ENCODE measurements around the gene ALX4. TPM values are rescaled to one million over a fixed set of nuclear protein-coding genes. Genes with fewer than 3 reads are reported as not detected.

ALX4 gene
- total RNA-seq, 2 experiments from 2014 or later: not detected

- no peak overlapping the region for H3K4me3 ChIP-seq (ENCODE audit: low read depth, low read length, poor library complexity, severe bottlenecking)
- H3K36me3 ChIP-seq (ENCODE audit: insufficient read depth, low read length): no peaks in the 10 kb centered on the region
- H3K4me2 ChIP-seq (ENCODE audit: low read length): no peak overlapping the region
- intact Hi-C loops (cut with micrococcal nuclease; ENCODE audit: unreplicated experiment): no loop called here
- no peaks in the 10 kb centered on the region for H4K20me1 ChIP-seq (ENCODE audit: insufficient read depth, low read length)
- H3K79me2 ChIP-seq (ENCODE audit: insufficient read depth, low read depth, low read length): no peaks in the 10 kb centered on the region
- H2AFZ ChIP-seq (ENCODE audit: low read length): no peak overlapping the region
- DNase-seq (ENCODE audit: low spot score): no peak
- CTCF ChIA-PET (ENCODE audit: unreplicated experiment): no interaction called here
- TF ChIP-seq, protein P1, sequence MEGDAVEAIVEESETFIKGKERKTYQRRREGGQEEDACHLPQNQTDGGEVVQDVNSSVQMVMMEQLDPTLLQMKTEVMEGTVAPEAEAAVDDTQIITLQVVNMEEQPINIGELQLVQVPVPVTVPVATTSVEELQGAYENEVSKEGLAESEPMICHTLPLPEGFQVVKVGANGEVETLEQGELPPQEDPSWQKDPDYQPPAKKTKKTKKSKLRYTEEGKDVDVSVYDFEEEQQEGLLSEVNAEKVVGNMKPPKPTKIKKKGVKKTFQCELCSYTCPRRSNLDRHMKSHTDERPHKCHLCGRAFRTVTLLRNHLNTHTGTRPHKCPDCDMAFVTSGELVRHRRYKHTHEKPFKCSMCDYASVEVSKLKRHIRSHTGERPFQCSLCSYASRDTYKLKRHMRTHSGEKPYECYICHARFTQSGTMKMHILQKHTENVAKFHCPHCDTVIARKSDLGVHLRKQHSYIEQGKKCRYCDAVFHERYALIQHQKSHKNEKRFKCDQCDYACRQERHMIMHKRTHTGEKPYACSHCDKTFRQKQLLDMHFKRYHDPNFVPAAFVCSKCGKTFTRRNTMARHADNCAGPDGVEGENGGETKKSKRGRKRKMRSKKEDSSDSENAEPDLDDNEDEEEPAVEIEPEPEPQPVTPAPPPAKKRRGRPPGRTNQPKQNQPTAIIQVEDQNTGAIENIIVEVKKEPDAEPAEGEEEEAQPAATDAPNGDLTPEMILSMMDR (conservative IDR thresholded peaks at IDR 0.05; ENCODE audit: low read length): no peak
- TF ChIP-seq EZH2phosphoT487 (IDR thresholded peaks at IDR 0.05; ENCODE audit: borderline replicate concordance, low read depth, low read length): no peak
- no TSS peak for BruUV-seq (replicated peaks)
- no peak overlapping the region for H3K27ac ChIP-seq (ENCODE audit: low read depth, low read length, poor library complexity, severe bottlenecking)
- no peaks in the 10 kb centered on the region for H3K9me2 ChIP-seq (ENCODE audit: insufficient read depth, low read length)
- H3K4me1 ChIP-seq (ENCODE audit: insufficient read depth, low read length, poor library complexity, severe bottlenecking): no peaks in the 10 kb centered on the region
- POLR2A ChIA-PET: interaction anchor here (0.6 kb wide), 1 partner anchor 8 kb away, joined by 3 read pairs; no protein-coding TSS in a partner anchor
- H3K9me3 ChIP-seq (ENCODE audit: low read length): no peaks in the 10 kb centered on the region
These were observed 42.8 kb downstream of the ALX4 start for GRCh38 chr11:44267006-44267749.

GRCh38 chr11:44266056-44266780 lies 43.7 kb downstream of the ALX4 start:
- ChIA-PET POLR2A (no interaction called here), CTCF (ENCODE audit: unreplicated experiment) (no interaction called here)
- no peaks in the 10 kb centered on the region for H3K4me1 ChIP-seq (ENCODE audit: insufficient read depth, low read length, poor library complexity, severe bottlenecking)
- H2AFZ ChIP-seq (ENCODE audit: low read length): no peak overlapping the region
- H3K79me2 ChIP-seq (ENCODE audit: insufficient read depth, low read depth, low read length): no peaks in the 10 kb centered on the region
- TF ChIP-seq, protein P1 (conservative IDR thresholded peaks at IDR 0.05; ENCODE audit: low read length): no peak
- TF ChIP-seq EZH2phosphoT487 (IDR thresholded peaks at IDR 0.05; ENCODE audit: borderline replicate concordance, low read depth, low read length): no peak
- no peak overlapping the region for H3K27ac ChIP-seq (ENCODE audit: low read depth, low read length, poor library complexity, severe bottlenecking)
- no peaks in the 10 kb centered on the region for H3K36me3 ChIP-seq (ENCODE audit: insufficient read depth, low read length)
- H4K20me1 ChIP-seq (ENCODE audit: insufficient read depth, low read length): no peaks in the 10 kb centered on the region
- no peaks in the 10 kb centered on the region for H3K9me2 ChIP-seq (ENCODE audit: insufficient read depth, low read length)
- H3K4me3 ChIP-seq (ENCODE audit: low read depth, low read length, poor library complexity, severe bottlenecking): no peak overlapping the region
- intact Hi-C loops (cut with micrococcal nuclease; ENCODE audit: unreplicated experiment): no loop called here
- no peak for DNase-seq (ENCODE audit: low spot score)
- no peaks in the 10 kb centered on the region for H3K9me3 ChIP-seq (ENCODE audit: low read length)
- BruUV-seq (replicated peaks): no TSS peak
- H3K4me2 ChIP-seq (ENCODE audit: low read length): no peak overlapping the region

GRCh38 chr11:44264761-44265160 lies 45.2 kb downstream of the ALX4 start:
- CTCF ChIA-PET (ENCODE audit: unreplicated experiment): no interaction called here
- H3K9me2 ChIP-seq (ENCODE audit: insufficient read depth, low read length): no peaks in the 10 kb centered on the region
- no TSS peak for BruUV-seq (replicated peaks)

More at GRCh38 chr11:44264761-44265160, 45.2 kb downstream of the ALX4 start:
- TF ChIP-seq, protein P1 (conservative IDR thresholded peaks at IDR 0.05; ENCODE audit: low read length): no peak
- TF ChIP-seq EZH2phosphoT487 (IDR thresholded peaks at IDR 0.05; ENCODE audit: borderline replicate concordance, low read depth, low read length): no peak
- Histone ChIP-seq H2AFZ (ENCODE audit: low read length) (no peak overlapping the region), H3K9me3 (ENCODE audit: low read length) (no peaks in the 10 kb centered on the region), H3K79me2 (ENCODE audit: insufficient read depth, low read depth, low read length) (no peaks in the 10 kb centered on the region), H3K27ac (ENCODE audit: low read depth, low read length, poor library complexity, severe bottlenecking) (no peak overlapping the region), H3K4me1 (ENCODE audit: insufficient read depth, low read length, poor library complexity, severe bottlenecking) (no peaks in the 10 kb centered on the region), H3K4me3 (ENCODE audit: low read depth, low read length, poor library complexity, severe bottlenecking) (no peak overlapping the region), H3K36me3 (ENCODE audit: insufficient read depth, low read length) (no peaks in the 10 kb centered on the region), H4K20me1 (ENCODE audit: insufficient read depth, low read length) (no peaks in the 10 kb centered on the region), H3K4me2 (ENCODE audit: low read length) (no peak overlapping the region)
- intact Hi-C loops (cut with micrococcal nuclease; ENCODE audit: unreplicated experiment): no loop called here
- POLR2A ChIA-PET: no interaction called here
- DNase-seq (ENCODE audit: low spot score): no peak

All from OCI-LY7 (cell line).